GM18505 (cell line): Measurements from ENCODE around the gene CACNA2D3.

Experiments
- ATAC-seq: cut with Tn5 transposase; IDR thresholded peaks from one replicate; pipeline ENCODE4 v1.9.1; 2021; ENCODE audit not compliant: unreplicated experiment
- POLR2A ChIP-seq: IDR thresholded peaks from 4 replicates; pipeline ENCODE4 v1.6.1; 2011; ENCODE audit warnings: borderline replicate concordance; ENCODE audit not compliant: insufficient read depth, insufficient read length; ENCODE audit errors: extremely low read depth

Gene CACNA2D3

DNA sequence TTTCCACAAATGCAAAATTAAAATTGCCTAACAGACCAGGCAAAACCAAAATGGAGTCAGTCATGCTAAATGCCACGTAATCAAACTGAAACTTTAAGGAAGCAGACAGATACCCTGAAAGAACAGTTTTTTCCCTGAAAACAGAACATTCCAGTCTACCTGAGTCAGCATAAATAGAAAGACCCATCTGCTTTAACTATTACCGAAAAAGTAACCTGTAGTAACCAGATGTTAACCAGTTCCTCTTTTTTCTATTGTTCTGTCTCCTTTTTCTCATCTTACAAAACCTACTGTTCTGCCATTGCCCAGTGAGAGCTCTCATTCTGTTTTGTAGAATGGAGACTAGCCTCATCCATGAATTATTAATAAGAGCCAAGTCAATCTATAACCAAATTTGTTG, 286.0 kb downstream of the CACNA2D3 start:
- TF ChIP-seq POLR2A = no peak
- no peak for ATAC-seq

GRCh38 chr3:54421943-54422342, 299.6 kb downstream of the CACNA2D3 start:
- no peak for TF ChIP-seq POLR2A
- no peak for ATAC-seq

DNA sequence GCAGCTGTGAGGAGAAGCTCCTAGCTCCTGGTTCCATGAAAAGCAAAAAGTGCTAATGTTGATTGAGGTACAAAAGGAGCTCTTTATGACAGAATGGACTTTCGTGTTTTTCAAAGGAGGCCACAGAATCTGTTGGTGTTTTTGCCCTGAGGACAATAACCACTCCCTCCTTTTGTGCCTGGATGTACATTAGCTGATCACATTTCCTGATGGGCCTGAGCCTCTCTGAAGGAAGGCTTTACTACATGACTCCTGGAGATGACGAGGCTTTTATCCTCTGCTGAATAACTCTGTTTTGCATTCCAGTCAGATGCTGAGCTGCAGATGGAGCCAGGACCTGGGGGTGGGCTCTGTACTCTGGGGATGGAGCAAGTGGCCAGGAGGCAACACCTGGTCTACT, 301.9 kb downstream of the CACNA2D3 start:
- ATAC-seq = no peak
- no peak for TF ChIP-seq POLR2A

DNA sequence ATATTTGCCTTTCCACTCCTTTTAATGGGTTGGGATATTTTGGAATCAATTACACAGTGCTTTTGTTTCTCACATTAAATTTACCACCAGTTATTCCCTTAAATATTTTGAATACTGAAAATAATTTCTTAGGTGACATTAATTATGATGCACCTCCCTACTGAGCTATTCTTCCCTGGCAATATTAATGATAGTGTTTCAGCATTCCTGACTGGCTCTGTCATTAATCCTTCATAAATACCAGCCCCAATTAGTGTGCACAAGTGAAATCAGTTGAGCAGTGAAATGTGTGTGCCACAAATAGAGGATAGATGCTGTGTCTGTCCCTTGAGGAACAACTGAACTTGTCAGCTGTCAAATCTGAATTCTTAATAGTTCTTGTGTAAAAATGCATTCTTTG, 304.0 kb downstream of the CACNA2D3 start:
- no peak for ATAC-seq

DNA sequence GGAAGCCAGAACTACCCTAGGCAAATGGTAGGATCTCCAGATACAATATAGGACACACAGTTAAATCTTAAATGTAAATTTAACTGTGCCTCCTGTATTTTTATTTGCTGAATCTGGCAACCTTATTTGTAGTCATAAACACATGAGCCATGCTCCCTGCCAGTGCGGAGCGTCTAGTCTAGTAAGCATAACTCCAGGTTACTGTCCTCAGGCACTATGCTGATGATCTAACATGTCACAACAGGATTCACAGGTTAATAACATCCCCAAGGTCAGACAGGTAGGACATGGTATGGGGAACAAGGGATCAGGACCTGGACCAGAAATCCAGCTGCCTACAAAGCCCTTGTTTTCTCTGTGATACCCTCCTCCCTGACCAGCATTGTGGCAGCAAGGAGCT, 305.1 kb downstream of the CACNA2D3 start:
- no peak for ATAC-seq
- no peak for TF ChIP-seq POLR2A

More for the DNA sequence above, 304.0 kb downstream of the CACNA2D3 start:
- TF ChIP-seq POLR2A = no peak

GRCh38 chr3:54427941-54428871, 305.9 kb downstream of the CACNA2D3 start:
- TF ChIP-seq POLR2A = no peak
- ATAC-seq = no peak

DNA sequence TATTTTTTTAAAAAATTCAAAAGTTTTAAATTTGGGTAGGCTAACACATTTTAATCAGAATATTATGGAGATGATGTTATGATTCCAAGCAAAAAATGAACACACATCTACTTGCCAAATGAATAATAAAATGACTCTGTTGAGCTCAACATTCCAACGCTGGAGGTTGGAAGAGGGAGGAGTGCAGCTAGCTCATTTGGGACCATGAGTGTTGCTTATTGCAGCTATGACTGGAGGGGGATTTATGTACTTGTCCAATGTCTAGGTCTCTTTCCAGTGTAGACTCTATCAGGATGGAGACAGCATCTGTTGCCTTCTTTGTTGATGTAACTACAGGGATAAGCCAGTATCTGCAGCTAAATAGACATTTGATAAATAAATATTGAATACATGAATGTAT, 310.6 kb downstream of the CACNA2D3 start:
- no peak for ATAC-seq
- no peak for TF ChIP-seq POLR2A

DNA sequence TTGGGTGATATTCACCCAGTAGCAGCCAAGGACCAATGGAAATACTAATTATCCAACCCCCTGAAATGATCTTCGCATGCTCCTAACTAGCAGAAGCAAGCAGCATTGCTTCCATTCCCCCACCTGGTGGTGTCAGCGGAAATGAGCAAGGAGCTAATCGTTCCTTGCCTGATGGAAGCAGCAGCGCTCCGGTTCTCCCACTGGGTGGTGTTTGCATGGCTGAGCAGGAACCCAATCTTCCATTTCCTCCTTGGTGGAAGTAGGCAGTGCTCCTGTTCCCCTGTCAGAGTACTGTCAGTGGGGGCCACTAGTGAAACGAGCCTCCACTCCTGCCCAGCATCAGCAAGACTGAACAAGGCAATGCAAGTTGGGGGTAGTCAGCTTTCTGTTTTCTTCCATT, 311.5 kb downstream of the CACNA2D3 start:
- no peak for ATAC-seq
- no peak for TF ChIP-seq POLR2A

GRCh38 chr3:54434756-54435155, 312.4 kb downstream of the CACNA2D3 start:
- no peak for TF ChIP-seq POLR2A
- no peak for ATAC-seq

DNA sequence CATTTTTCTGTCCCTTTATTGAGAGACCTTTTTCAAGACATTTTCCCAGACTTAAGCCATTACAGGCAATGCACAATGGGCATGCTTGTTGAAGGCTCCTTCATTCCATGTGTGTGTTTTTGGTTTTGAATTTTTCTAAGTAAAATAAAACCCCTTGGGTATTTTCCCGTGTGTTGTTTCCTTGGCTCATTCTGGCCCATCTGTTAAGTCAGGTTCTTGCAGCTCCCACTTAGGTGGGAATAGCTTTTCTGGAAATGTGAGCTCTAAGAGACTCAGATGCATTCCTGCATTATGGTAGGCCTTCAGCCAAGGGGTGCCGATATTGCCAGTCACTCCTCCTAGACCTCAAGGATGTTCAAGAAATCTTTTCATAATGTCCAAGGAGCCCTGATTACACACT, 314.9 kb downstream of the CACNA2D3 start:
- no peak for ATAC-seq
- no peak for TF ChIP-seq POLR2A

GRCh38 chr3:54443561-54444161, 321.3 kb downstream of the CACNA2D3 start:
- TF ChIP-seq POLR2A = no peak
- ATAC-seq = no peak

DNA sequence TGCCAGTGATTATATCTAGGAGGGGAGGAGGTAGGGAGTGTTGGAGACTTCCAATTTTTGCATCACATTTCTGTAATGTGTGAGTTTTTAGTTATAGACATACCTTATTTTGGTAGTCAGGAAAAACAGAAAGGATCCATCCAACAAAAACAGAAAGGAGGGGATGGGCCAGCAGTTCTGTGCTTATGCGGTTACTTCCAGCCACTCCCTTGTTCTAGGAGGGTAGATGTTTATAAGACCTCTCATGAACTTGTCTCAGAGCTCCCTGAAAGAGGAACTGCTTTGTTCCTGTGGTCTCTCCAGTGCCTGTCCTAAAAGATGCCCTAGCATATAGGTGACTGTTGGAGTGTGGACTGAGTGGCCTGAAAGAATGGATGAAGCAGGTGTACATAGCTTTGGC, 323.3 kb downstream of the CACNA2D3 start:
- no peak for TF ChIP-seq POLR2A
- no peak for ATAC-seq

DNA sequence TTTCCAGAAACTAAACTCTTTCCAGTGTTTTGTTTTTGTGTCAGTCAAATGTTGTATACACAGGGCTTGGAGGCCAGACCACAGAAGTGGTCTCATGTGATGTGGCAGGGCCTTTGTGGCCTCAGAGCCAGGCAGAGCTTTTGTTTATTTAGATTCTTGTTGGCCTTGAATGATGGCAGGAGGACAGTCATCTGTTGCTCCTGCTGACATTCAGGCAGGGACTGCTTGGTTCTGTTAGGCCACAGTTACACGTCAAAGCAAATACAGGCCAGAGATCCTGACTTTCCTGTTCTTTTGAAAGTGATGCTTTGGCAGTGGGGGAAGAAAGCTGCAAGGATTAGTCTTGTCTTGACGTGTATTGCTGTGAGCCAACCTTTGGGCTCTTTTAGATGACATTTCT, 325.1 kb downstream of the CACNA2D3 start:
- TF ChIP-seq POLR2A = no peak
- ATAC-seq = no peak

DNA sequence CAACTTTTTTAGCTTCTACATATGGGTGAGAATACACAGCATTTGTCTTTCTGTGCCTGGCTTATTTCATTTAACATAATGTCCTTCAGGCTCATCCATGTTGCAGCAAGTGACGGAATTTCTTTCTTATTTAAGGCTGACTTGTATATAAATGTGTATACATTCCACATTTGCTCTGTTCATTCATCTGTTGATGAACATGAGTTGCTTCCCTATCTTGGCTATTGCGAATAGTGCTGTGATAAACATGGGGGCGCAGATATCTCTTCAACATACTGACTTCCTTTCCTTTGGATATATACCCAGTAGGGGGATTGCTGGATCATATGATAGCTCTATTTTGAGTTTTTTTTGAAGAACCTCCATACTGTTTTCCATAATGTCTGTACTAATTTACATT, 332.5 kb downstream of the CACNA2D3 start:
- no peak for TF ChIP-seq POLR2A
- ATAC-seq = no peak
